ENCODE data around the gene SPRING1. TPM values are rescaled to one million over a fixed set of nuclear protein-coding genes. Genes with fewer than 3 reads are reported as not detected.

Gene SPRING1
- total RNA-seq, 2 donors from 2014 or later: 55.9 to 58.5 TPM

GRCh38 chr12:116692605-116693004 is 45.3 kb downstream of the SPRING1 start:
- no peak for DNase-seq
- ATAC-seq: no peak
- intact Hi-C loops (cut with DNase I, micrococcal nuclease): no loop called here

GRCh38 chr12:116691636-116692035 is 46.2 kb downstream of the SPRING1 start:
- intact Hi-C loops (cut with DNase I, micrococcal nuclease): no loop called here
- no peak for DNase-seq
- no peak for ATAC-seq

- intact Hi-C loops (cut with DNase I, micrococcal nuclease): no loop called here
Observed at GRCh38 chr12:116691205-116691604, 46.7 kb downstream of the SPRING1 start.

GRCh38 chr12:116689979-116690744 is 47.7 kb downstream of the SPRING1 start:
- intact Hi-C loops (cut with DNase I, micrococcal nuclease): no loop called here
- ATAC-seq: no peak
- DNase-seq: no peak

More at GRCh38 chr12:116691205-116691604, 46.7 kb downstream of the SPRING1 start:
- ATAC-seq: no peak
- DNase-seq: no peak

GRCh38 chr12:116689521-116689920 is 48.3 kb downstream of the SPRING1 start:
- DNase-seq: no peak
- ATAC-seq: no peak
- intact Hi-C loops (cut with DNase I, micrococcal nuclease): no loop called here

Other genes with a start within 250 kb of the SPRING1 start
- gene MAP1LC3B2, start 178.7 kb downstream of the SPRING1 start, total RNA-seq: 1 to 10 TPM; 1.9 to 2.6 TPM
- 1 to 10 TPM; 2.3 to 2.8 TPM for gene RNFT2, start 246 bp upstream of the SPRING1 start, total RNA-seq
- gene HRK, start 143.4 kb upstream of the SPRING1 start, total RNA-seq: 1 to 10 TPM in 1 of 2 donors, under 1 TPM in 1; 0.73 to 1.1 TPM
- gene FBXW8, start 172.9 kb upstream of the SPRING1 start, total RNA-seq: 10 to 100 TPM in 1 of 2 donors, 1 to 10 TPM in 1; 9.0 to 14.4 TPM